Neural cell (in vitro differentiated cells): ENCODE results near the gene PLEKHS1.

Source experiments
- CTCF ChIP-seq: fragments of 450-650 bp; IDR thresholded peaks from 2 replicates; pipeline ENCODE4 v1.5.1; 2014; ENCODE audit warnings: antibody characterized with exemption, mild to moderate bottlenecking, moderate library complexity; ENCODE audit not compliant: poor library complexity, severe bottlenecking
- POLR2AphosphoS5 ChIP-seq: IDR thresholded peaks from 2 replicates; pipeline ENCODE4 v1.6.1; 2012
- TAF1 ChIP-seq: IDR thresholded peaks from 2 replicates; pipeline ENCODE4 v1.6.1; 2012; ENCODE audit warnings: low read depth

DNA sequence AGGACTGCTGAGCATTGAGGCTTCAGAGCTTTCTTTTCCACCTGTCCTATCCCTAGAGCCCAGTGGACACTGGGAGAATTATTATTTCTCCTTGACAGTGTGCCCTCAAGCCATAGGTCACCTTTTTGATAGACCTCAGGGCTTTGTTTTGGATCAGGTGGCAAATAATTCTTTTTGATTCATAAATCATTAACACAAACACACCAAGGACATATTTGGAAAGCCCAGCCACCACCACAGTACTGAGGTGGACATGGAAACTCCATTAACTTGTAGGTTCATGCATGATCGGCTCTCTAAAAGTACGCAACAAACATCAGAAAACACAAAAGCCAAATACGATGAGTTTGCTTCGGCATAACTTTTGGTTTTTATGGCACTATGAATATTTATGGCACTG, 17.8 kb upstream of the PLEKHS1 start:
- TF ChIP-seq POLR2AphosphoS5 (no peak), TAF1 (no peak), CTCF (no peak)
